HepG2 (cell line): ENCODE results near the gene GALNT1. TPM values are rescaled to one million over a fixed set of nuclear protein-coding genes. Genes with fewer than 3 reads are reported as not detected.

Experiments
- CEBPB ChIP-seq: IDR thresholded peaks from 2 replicates; pipeline ENCODE4 v1.6.1; 2011; ENCODE audit warnings: low read depth, low read length, improper control_type of control experiment, borderline replicate concordance
- CEBPG ChIP-seq: IDR thresholded peaks from 2 replicates; pipeline ENCODE4 v1.6.1; 2016
- FOXP1 ChIP-seq, 2 experiments: fragments of 450-650 bp in 1 of 2; IDR thresholded peaks; 2 replicates each; pipeline ENCODE4 v1.6.1; 2017 to 2018; ENCODE audit warnings: antibody characterized with exemption in 1 of 2
- HNF4A ChIP-seq: sonication (generic); formaldehyde crosslinking; IDR thresholded peaks from 2 replicates; pipeline ENCODE4 v1.4.0; 2020; ENCODE audit warnings: missing genetic modification reagents
- KLF9 ChIP-seq: IDR thresholded peaks from 2 replicates; pipeline ENCODE4 v1.6.1; 2016; ENCODE audit warnings: low read depth
- PHF20 ChIP-seq: sonication (generic); formaldehyde crosslinking; IDR thresholded peaks from 2 replicates; pipeline ENCODE4 v1.5.0; 2020; ENCODE audit warnings: mild to moderate bottlenecking, missing genetic modification reagents
- RARA ChIP-seq: IDR thresholded peaks from 2 replicates; pipeline ENCODE4 v1.6.1; 2016; ENCODE audit warnings: missing genetic modification reagents, missing compliant biosample characterization
- SMC3 ChIP-seq: IDR thresholded peaks from 2 replicates; pipeline ENCODE4 v1.6.1; 2011; ENCODE audit warnings: low read length, improper control_type of control experiment
- SMYD3 ChIP-seq: sonication (generic); formaldehyde crosslinking; IDR thresholded peaks from 2 replicates; pipeline ENCODE4 v1.8.1; 2023; ENCODE audit warnings: mild to moderate bottlenecking, missing genetic modification reagents
- TAF15 ChIP-seq: fragments of 200-400 bp; formaldehyde crosslinking; IDR thresholded peaks from one replicate; pipeline ENCODE4 v1.6.1; 2018; ENCODE audit warnings: mild to moderate bottlenecking, low read depth, low read length; ENCODE audit not compliant: poor library complexity, severe bottlenecking
- TCF7 ChIP-seq: sonication (generic); IDR thresholded peaks from 2 replicates; pipeline ENCODE4 v1.6.1; 2016; ENCODE audit warnings: antibody characterized with exemption, low read depth
- ZNF124 ChIP-seq: sonication (generic); formaldehyde crosslinking; IDR thresholded peaks from 2 replicates; pipeline ENCODE4 v1.4.0; 2020; ENCODE audit warnings: missing genetic modification reagents
- ZNF350 ChIP-seq: sonication (generic); formaldehyde crosslinking; IDR thresholded peaks from 2 replicates; pipeline ENCODE4 v1.4.0; 2020; ENCODE audit warnings: mild to moderate bottlenecking, low read depth, missing genetic modification reagents, borderline replicate concordance
- ZNF367 ChIP-seq: sonication (generic); formaldehyde crosslinking; IDR thresholded peaks from 2 replicates; pipeline ENCODE4 v1.4.0; 2020; ENCODE audit warnings: missing genetic modification reagents, borderline replicate concordance
- ZNF564 ChIP-seq: sonication (generic); formaldehyde crosslinking; IDR thresholded peaks from 2 replicates; pipeline ENCODE4 v1.8.1; 2023; ENCODE audit warnings: mild to moderate bottlenecking, missing genetic modification reagents
- ZNF768 ChIP-seq: sonication (generic); formaldehyde crosslinking; IDR thresholded peaks from 2 replicates; pipeline ENCODE4 v1.4.0; 2020; ENCODE audit warnings: missing genetic modification reagents
- ZNF792 ChIP-seq: IDR thresholded peaks from 2 replicates; pipeline ENCODE4 v1.6.1; 2016
- ZSCAN20 ChIP-seq: sonication (generic); formaldehyde crosslinking; IDR thresholded peaks from 2 replicates; pipeline ENCODE4 v1.4.0; 2020; ENCODE audit warnings: missing genetic modification reagents, mild to moderate bottlenecking, borderline replicate concordance
- ZSCAN9 ChIP-seq: IDR thresholded peaks from 2 replicates; pipeline ENCODE4 v1.6.1; 2016; ENCODE audit warnings: borderline replicate concordance
- polyA plus RNA-seq, 8 experiments: library from polyadenylated mRNA; depleted of rRNA in 3 of 8; stranded (reverse) in 7 of 8; unstranded in 1 of 8; fragments of >200 nt; fragmentation: Illumina TruSeq in 4 of 8; extraction: Trizol in 4 of 8; gene quantifications; 2 replicates each; pipeline versions ENCODE4 v1.2.1 to v1.2.3, GENCODE V29; 2011 to 2016; ENCODE audit warnings: low read depth in 4 of 8, missing spikeins in 1 of 8, mixed read lengths in 1 of 8; ENCODE audit not compliant: insufficient read depth in 1 of 8
- total RNA-seq, 5 experiments: library from RNA; depleted of rRNA; stranded (reverse); fragments of >200 nt; fragmentation: Illumina TruSeq; extraction: Trizol; gene quantifications; 2 replicates each; pipeline ENCODE4 v1.2.3, GENCODE V29; 2016; ENCODE audit warnings: low read depth in 1 of 5
- TF ChIP-seq, protein P1 (sequence below): sonication (generic); formaldehyde crosslinking; IDR thresholded peaks from 2 replicates; pipeline ENCODE4 v1.4.0; 2020; ENCODE audit warnings: mild to moderate bottlenecking, missing genetic modification reagents
- TF ChIP-seq, protein P2 (sequence below): sonication (generic); formaldehyde crosslinking; conservative IDR thresholded peaks from 2 replicates; pipeline ENCODE4 v1.4.0; 2020; ENCODE audit warnings: missing genetic modification reagents
- TF ChIP-seq, protein P3 (sequence below): sonication (generic); formaldehyde crosslinking; conservative IDR thresholded peaks from 2 replicates; pipeline ENCODE4 v1.5.0; 2020; ENCODE audit warnings: missing genetic modification reagents
- TF ChIP-seq, protein P4 (sequence below), 2 experiments: IDR thresholded peaks; 2 replicates each; pipeline ENCODE4 v1.6.1; 2011 to 2012; ENCODE audit warnings: low read length in 2 of 2, borderline replicate concordance in 1 of 2, low read depth in 1 of 2, mild to moderate bottlenecking in 1 of 2, moderate library complexity in 1 of 2

Gene GALNT1
- total and polyA plus RNA-seq, 2 of the 13 experiments (the other 11 are each of a cell fraction or from before 2014, with no cell fraction given) = 41.1 to 100 TPM

DNA sequence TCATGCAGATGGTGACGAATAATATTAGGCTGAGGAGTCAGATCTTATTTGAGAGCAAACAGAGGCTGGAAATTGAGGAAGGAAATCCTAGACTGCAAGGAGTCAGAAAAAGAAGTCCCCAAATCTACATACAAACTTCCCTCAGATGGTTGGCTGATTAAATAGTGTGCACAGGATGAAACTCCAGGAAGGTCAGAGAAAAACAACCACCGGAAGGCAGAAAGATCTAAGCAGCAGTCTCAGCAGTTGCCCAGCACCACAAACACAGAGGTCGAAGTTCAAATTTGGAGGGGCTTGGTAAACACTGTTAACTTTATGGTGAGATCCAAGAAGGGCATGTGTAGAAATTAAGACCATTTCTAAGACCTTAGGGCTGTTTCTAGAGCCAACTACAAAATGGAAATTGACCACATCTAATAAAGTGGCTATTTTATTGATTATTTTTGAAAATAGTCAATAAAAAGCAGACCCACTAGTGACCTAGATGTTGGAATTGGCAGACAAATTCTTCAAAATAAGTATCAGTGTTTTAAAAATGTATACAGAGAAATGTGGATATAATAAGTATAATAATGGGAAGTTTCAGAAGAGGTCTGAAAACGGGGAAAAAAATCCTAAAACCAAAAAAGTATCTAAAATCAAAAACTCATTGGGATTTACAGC lies 134.8 kb downstream of the GALNT1 start (continued):
- TF ChIP-seq, protein P1, sequence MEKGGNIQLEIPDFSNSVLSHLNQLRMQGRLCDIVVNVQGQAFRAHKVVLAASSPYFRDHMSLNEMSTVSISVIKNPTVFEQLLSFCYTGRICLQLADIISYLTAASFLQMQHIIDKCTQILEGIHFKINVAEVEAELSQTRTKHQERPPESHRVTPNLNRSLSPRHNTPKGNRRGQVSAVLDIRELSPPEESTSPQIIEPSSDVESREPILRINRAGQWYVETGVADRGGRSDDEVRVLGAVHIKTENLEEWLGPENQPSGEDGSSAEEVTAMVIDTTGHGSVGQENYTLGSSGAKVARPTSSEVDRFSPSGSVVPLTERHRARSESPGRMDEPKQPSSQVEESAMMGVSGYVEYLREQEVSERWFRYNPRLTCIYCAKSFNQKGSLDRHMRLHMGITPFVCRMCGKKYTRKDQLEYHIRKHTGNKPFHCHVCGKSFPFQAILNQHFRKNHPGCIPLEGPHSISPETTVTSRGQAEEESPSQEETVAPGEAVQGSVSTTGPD (CRISPR knock-in tag) = 0 out of 2 replicates have a peak, but pooled peaks have one; percentile 72
- TF ChIP-seq, protein P2, sequence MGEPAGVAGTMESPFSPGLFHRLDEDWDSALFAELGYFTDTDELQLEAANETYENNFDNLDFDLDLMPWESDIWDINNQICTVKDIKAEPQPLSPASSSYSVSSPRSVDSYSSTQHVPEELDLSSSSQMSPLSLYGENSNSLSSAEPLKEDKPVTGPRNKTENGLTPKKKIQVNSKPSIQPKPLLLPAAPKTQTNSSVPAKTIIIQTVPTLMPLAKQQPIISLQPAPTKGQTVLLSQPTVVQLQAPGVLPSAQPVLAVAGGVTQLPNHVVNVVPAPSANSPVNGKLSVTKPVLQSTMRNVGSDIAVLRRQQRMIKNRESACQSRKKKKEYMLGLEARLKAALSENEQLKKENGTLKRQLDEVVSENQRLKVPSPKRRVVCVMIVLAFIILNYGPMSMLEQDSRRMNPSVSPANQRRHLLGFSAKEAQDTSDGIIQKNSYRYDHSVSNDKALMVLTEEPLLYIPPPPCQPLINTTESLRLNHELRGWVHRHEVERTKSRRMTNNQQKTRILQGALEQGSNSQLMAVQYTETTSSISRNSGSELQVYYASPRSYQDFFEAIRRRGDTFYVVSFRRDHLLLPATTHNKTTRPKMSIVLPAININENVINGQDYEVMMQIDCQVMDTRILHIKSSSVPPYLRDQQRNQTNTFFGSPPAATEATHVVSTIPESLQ (CRISPR knock-in tag) = no peak
- TF ChIP-seq HNF4A (CRISPR knock-in tag) = peak; percentile 92
- TF ChIP-seq PHF20 (CRISPR knock-in tag) = no peak
- peak; percentile 15; the same call in 1 of the 2 replicates for TF ChIP-seq CEBPG (CRISPR knock-in tag)
- TF ChIP-seq ZSCAN20 = no peak
- TF ChIP-seq CEBPB = no peak
- TF ChIP-seq ZNF792 (CRISPR knock-in tag) = peak; percentile 47; the same call in 1 of the 2 replicates
- no peak for TF ChIP-seq ZNF350
- TF ChIP-seq, protein P3, sequence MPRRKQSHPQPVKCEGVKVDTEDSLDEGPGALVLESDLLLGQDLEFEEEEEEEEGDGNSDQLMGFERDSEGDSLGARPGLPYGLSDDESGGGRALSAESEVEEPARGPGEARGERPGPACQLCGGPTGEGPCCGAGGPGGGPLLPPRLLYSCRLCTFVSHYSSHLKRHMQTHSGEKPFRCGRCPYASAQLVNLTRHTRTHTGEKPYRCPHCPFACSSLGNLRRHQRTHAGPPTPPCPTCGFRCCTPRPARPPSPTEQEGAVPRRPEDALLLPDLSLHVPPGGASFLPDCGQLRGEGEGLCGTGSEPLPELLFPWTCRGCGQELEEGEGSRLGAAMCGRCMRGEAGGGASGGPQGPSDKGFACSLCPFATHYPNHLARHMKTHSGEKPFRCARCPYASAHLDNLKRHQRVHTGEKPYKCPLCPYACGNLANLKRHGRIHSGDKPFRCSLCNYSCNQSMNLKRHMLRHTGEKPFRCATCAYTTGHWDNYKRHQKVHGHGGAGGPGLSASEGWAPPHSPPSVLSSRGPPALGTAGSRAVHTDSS (CRISPR knock-in tag) = no peak
- no peak for TF ChIP-seq ZNF124
- 0 out of 2 replicates have a peak, but pooled peaks have one; percentile 12 for TF ChIP-seq SMC3
- no peak for TF ChIP-seq ZNF367 (CRISPR knock-in tag)
- no peak for TF ChIP-seq ZNF564 (CRISPR knock-in tag)
- peak; percentile 88 for TF ChIP-seq RARA (CRISPR knock-in tag)
- no peak for TF ChIP-seq SMYD3 (CRISPR knock-in tag)
- no peak for TF ChIP-seq KLF9 (CRISPR knock-in tag)
- peak; percentile 89 for TF ChIP-seq TCF7
- TF ChIP-seq FOXP1 (IDR thresholded peaks at IDR 0.05) = no peak
- peak; percentile 90 for TF ChIP-seq FOXP1 (CRISPR knock-in tag; IDR thresholded peaks at IDR 0.05)
- TF ChIP-seq, protein P4, sequence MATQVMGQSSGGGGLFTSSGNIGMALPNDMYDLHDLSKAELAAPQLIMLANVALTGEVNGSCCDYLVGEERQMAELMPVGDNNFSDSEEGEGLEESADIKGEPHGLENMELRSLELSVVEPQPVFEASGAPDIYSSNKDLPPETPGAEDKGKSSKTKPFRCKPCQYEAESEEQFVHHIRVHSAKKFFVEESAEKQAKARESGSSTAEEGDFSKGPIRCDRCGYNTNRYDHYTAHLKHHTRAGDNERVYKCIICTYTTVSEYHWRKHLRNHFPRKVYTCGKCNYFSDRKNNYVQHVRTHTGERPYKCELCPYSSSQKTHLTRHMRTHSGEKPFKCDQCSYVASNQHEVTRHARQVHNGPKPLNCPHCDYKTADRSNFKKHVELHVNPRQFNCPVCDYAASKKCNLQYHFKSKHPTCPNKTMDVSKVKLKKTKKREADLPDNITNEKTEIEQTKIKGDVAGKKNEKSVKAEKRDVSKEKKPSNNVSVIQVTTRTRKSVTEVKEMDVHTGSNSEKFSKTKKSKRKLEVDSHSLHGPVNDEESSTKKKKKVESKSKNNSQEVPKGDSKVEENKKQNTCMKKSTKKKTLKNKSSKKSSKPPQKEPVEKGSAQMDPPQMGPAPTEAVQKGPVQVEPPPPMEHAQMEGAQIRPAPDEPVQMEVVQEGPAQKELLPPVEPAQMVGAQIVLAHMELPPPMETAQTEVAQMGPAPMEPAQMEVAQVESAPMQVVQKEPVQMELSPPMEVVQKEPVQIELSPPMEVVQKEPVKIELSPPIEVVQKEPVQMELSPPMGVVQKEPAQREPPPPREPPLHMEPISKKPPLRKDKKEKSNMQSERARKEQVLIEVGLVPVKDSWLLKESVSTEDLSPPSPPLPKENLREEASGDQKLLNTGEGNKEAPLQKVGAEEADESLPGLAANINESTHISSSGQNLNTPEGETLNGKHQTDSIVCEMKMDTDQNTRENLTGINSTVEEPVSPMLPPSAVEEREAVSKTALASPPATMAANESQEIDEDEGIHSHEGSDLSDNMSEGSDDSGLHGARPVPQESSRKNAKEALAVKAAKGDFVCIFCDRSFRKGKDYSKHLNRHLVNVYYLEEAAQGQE (IDR thresholded peaks at IDR 0.05; ENCODE audit: borderline replicate concordance in 1 of 2, low read depth in 1 of 2, low read length in 2 of 2) = no peak; a peak in 1 of 4 replicates
- TF ChIP-seq ZNF768 = no peak
- no peak for TF ChIP-seq TAF15
- TF ChIP-seq ZSCAN9 (CRISPR knock-in tag) = no peak; the same call in 1 of the 2 replicates
